Keratinocyte (primary cell): ENCODE results near the gene CLTC. TPM values are rescaled to one million over a fixed set of nuclear protein-coding genes. Genes with fewer than 3 reads are reported as not detected.

ENCODE experiments used
- DNase-seq: peaks from one replicate; pipeline ENCODE4 v3.0.0-alpha.2; 2011; ENCODE audit warnings: low read depth, missing footprints, low spot score
- FAIRE-seq: peaks from 2 replicates; lab custom pipeline; 2011; peaks lifted over from hg19 to GRCh38; lab: Jason Lieb, UNC
- H2AFZ ChIP-seq: 2 replicates; pipeline ENCODE4 v1.6.0; 2012; ENCODE audit warnings: low read length, control low read depth, inconsistent platforms; ENCODE audit not compliant: control insufficient read depth
- H3K27ac ChIP-seq: 2 replicates; pipeline ENCODE4 v1.5.1; 2011; ENCODE audit warnings: low read length; ENCODE audit not compliant: control insufficient read depth, insufficient read depth
- H3K27me3 ChIP-seq: 3 replicates; pipeline ENCODE4 v1.6.0; 2011; ENCODE audit warnings: low read length; ENCODE audit not compliant: control insufficient read depth, insufficient read depth; ENCODE audit errors: extremely low read depth
- H3K36me3 ChIP-seq, 2 experiments: 2 replicates in 1 of 2; 3 replicates in 1 of 2; pipeline ENCODE4 v1.5.1; 2011; ENCODE audit warnings: low read length in 2 of 2, mild to moderate bottlenecking in 1 of 2; ENCODE audit not compliant: control insufficient read depth in 2 of 2, insufficient read depth in 2 of 2; ENCODE audit errors: extremely low read depth in 1 of 2
- H3K4me1 ChIP-seq: 3 replicates; pipeline ENCODE4 v1.5.1; 2011; ENCODE audit warnings: low read length; ENCODE audit not compliant: control insufficient read depth, insufficient read depth; ENCODE audit errors: extremely low read depth
- H3K4me2 ChIP-seq: 3 replicates; pipeline ENCODE4 v1.6.0; 2011; ENCODE audit warnings: low read depth, low read length; ENCODE audit not compliant: control insufficient read depth, insufficient read depth; ENCODE audit errors: extremely low read depth
- H3K4me3 ChIP-seq, 3 experiments: fragments of 200-600 bp in 1 of 3; sonication (generic) in 1 of 3; 2 replicates in 2 of 3; 3 replicates in 1 of 3; pipeline ENCODE4 v1.5.1; 2011 to 2016; ENCODE audit warnings: low read length in 3 of 3, mild to moderate bottlenecking in 3 of 3, control low read depth in 2 of 3, inconsistent platforms in 1 of 3, low read depth in 1 of 3, mixed read lengths in 1 of 3, mixed run types in 1 of 3, moderate library complexity in 1 of 3; ENCODE audit not compliant: control insufficient read depth in 2 of 3, insufficient read depth in 2 of 3; ENCODE audit errors: extremely low read depth in 1 of 3
- H3K79me2 ChIP-seq: 2 replicates; pipeline ENCODE4 v1.6.0; 2012; ENCODE audit warnings: low read length; ENCODE audit not compliant: control insufficient read depth, insufficient read depth
- H3K9ac ChIP-seq: 3 replicates; pipeline ENCODE4 v1.6.0; 2011; ENCODE audit warnings: low read length; ENCODE audit not compliant: control insufficient read depth, insufficient read depth; ENCODE audit errors: extremely low read depth
- H3K9me1 ChIP-seq: 3 replicates; pipeline ENCODE4 v1.6.0; 2011; ENCODE audit warnings: low read length; ENCODE audit not compliant: control insufficient read depth, insufficient read depth; ENCODE audit errors: extremely low read depth
- H3K9me3 ChIP-seq: 2 replicates; pipeline ENCODE4 v1.5.1; 2012; ENCODE audit warnings: low read depth, low read length; ENCODE audit not compliant: control insufficient read depth
- H4K20me1 ChIP-seq: 3 replicates; pipeline ENCODE4 v1.6.0; 2011; ENCODE audit warnings: low read length; ENCODE audit not compliant: control insufficient read depth, insufficient read depth; ENCODE audit errors: extremely low read depth
- CTCF ChIP-seq, 3 experiments: IDR thresholded peaks in 1 of 3; conservative IDR thresholded peaks in 1 of 3; optimal IDR thresholded peaks in 1 of 3; 2 replicates in 2 of 3; 3 replicates in 1 of 3; pipeline versions ENCODE3 to v1.5.1; 2011; ENCODE audit warnings: low read length in 3 of 3, mild to moderate bottlenecking in 3 of 3, moderate library complexity in 2 of 3, control low read depth in 1 of 3, inconsistent platforms in 1 of 3; ENCODE audit not compliant: insufficient read depth in 2 of 3; ENCODE audit errors: extremely low read depth in 1 of 3
- EZH2 ChIP-seq: IDR thresholded peaks from one replicate; pipeline ENCODE4 v1.6.1; 2012; ENCODE audit warnings: inconsistent platforms, mild to moderate bottlenecking, low read length, moderate library complexity
- dilution Hi-C: fragments of 300-500 bp; cut with MboI; formaldehyde crosslinking; loops from one replicate; pipeline ENCODE4 v1.7.0; 2020; ENCODE audit warnings: low sequenced_read_pairs; ENCODE audit not compliant: extremely low pct_ligation_motif_present
- polyA plus RNA-seq, 5 experiments: library from polyadenylated mRNA; depleted of rRNA in 3 of 5; stranded (reverse) in 3 of 5; stranded (forward) in 1 of 5; unstranded in 1 of 5; fragments of >200 nt; gene quantifications; 1 replicate in 1 of 5; 2 replicates in 3 of 5; 3 replicates in 1 of 5; pipeline versions ENCODE4 v1.2.1 to v1.2.3, GENCODE V29; 2011 to 2012; ENCODE audit warnings: missing spikeins in 2 of 5, low read depth in 1 of 5, low replicate concordance in 1 of 5

The CLTC gene
- polyA plus RNA-seq, 1 donor (not counting 4 experiments of a cell fraction or from before 2014, with no cell fraction given) = 209 TPM

GRCh38 chr17:59725691-59726090 lies 106.0 kb downstream of the CLTC start:
- H3K36me3 ChIP-seq = peaks cover 0 to 2% of the 10 kb centered on the region in 2 experiments
- DNase-seq (no peak), FAIRE-seq (no peak)
- H3K4me2 ChIP-seq = no peak overlapping the region
- H3K27me3 ChIP-seq = no peaks in the 10 kb centered on the region
- H3K4me3 ChIP-seq = no peak overlapping the region
- H3K9me1 ChIP-seq = no peaks in the 10 kb centered on the region
- peaks cover 3% of the 10 kb centered on the region for H3K4me1 ChIP-seq
- no peak overlapping the region for H3K27ac ChIP-seq
- H3K79me2 ChIP-seq = peaks cover 71% of the 10 kb centered on the region
- no peak overlapping the region for H3K9ac ChIP-seq
- TF ChIP-seq CTCF (optimal IDR thresholded peaks at IDR 0.05 in 1 of 3, IDR thresholded peaks at IDR 0.05 in 1 of 3, conservative IDR thresholded peaks at IDR 0.05 in 1 of 3; ENCODE audit: extremely low read depth in 1 of 3, insufficient read depth in 2 of 3, low read length in 3 of 3) (no peak), EZH2 (no peak)
- no peaks in the 10 kb centered on the region for H3K9me3 ChIP-seq
- dilution Hi-C loops = no loop called here
- H4K20me1 ChIP-seq = no peaks in the 10 kb centered on the region
- no peak overlapping the region for H2AFZ ChIP-seq

- H3K27me3 ChIP-seq = no peaks in the 10 kb centered on the region
- H3K4me2 ChIP-seq = no peak overlapping the region
- H3K4me3 ChIP-seq = no peak overlapping the region
- dilution Hi-C loops = no loop called here
- H3K27ac ChIP-seq = no peak overlapping the region
- H3K36me3 ChIP-seq = peaks cover 0 to 4% of the 10 kb centered on the region in 2 experiments
- H2AFZ ChIP-seq = no peak overlapping the region
- DNase-seq (no peak), FAIRE-seq (no peak)
- no peaks in the 10 kb centered on the region for H4K20me1 ChIP-seq
- no peak overlapping the region for H3K9ac ChIP-seq
- H3K79me2 ChIP-seq = peaks cover 49% of the 10 kb centered on the region
- H3K9me3 ChIP-seq = no peaks in the 10 kb centered on the region
- H3K4me1 ChIP-seq = peaks cover 3% of the 10 kb centered on the region
- no peaks in the 10 kb centered on the region for H3K9me1 ChIP-seq
- no peak for TF ChIP-seq EZH2
- TF ChIP-seq CTCF (optimal IDR thresholded peaks at IDR 0.05 in 1 of 3, IDR thresholded peaks at IDR 0.05 in 1 of 3, conservative IDR thresholded peaks at IDR 0.05 in 1 of 3; ENCODE audit: extremely low read depth in 1 of 3, insufficient read depth in 2 of 3, low read length in 3 of 3) = no peak
These were observed 108.3 kb downstream of the CLTC start for GRCh38 chr17:59727817-59728533.
